HG03139 (cell line): ENCODE data around the gene ITPRIPL2.

Experiments used
- ATAC-seq: cut with Tn5 transposase; IDR thresholded peaks from one replicate; pipeline ENCODE4 v1.9.1; 2021; ENCODE audit not compliant: unreplicated experiment

Gene ITPRIPL2

GRCh38 chr16:19093631-19094541 lies 19.9 kb upstream of the ITPRIPL2 start:
- ATAC-seq: no peak

- no peak for ATAC-seq
Measured at GRCh38 chr16:19094542-19095365, 19.0 kb upstream of the ITPRIPL2 start.

- ATAC-seq: no peak
Measured at GRCh38 chr16:19095654-19096053, 18.1 kb upstream of the ITPRIPL2 start.

GRCh38 chr16:19098173-19098572 lies 15.6 kb upstream of the ITPRIPL2 start:
- ATAC-seq: no peak

GRCh38 chr16:19102187-19102872 lies 11.4 kb upstream of the ITPRIPL2 start:
- ATAC-seq: no peak

GRCh38 chr16:19104607-19105006 lies 9.2 kb upstream of the ITPRIPL2 start:
- ATAC-seq: no peak

GRCh38 chr16:19105131-19105530 lies 8.6 kb upstream of the ITPRIPL2 start:
- ATAC-seq: no peak

- ATAC-seq: no peak
Measured at GRCh38 chr16:19105891-19106624, 7.7 kb upstream of the ITPRIPL2 start.

GRCh38 chr16:19106625-19107020 lies 7.1 kb upstream of the ITPRIPL2 start:
- ATAC-seq: no peak

- no peak for ATAC-seq
Measured at GRCh38 chr16:19108409-19109287, 5.1 kb upstream of the ITPRIPL2 start.

GRCh38 chr16:19109288-19109664 lies 4.5 kb upstream of the ITPRIPL2 start:
- no peak for ATAC-seq

GRCh38 chr16:19110537-19111360 lies 3.0 kb upstream of the ITPRIPL2 start:
- ATAC-seq: no peak

- no peak for ATAC-seq
Measured at GRCh38 chr16:19112099-19112407, 1.7 kb upstream of the ITPRIPL2 start.

GRCh38 chr16:19114359-19115147 lies 789 bp downstream of the ITPRIPL2 start:
- ATAC-seq: no peak

GRCh38 chr16:19115148-19116021 lies 1.6 kb downstream of the ITPRIPL2 start:
- no peak for ATAC-seq

GRCh38 chr16:19116711-19117449 lies 3.1 kb downstream of the ITPRIPL2 start:
- ATAC-seq: no peak
